Activated CD8-positive, alpha-beta memory T cell treated with anti-CD3 and anti-CD28 coated beads for 24 hours (primary cell): ENCODE results near the gene OR4F15.
"Not testable (repeated sequence)": the region's sequence is repeated elsewhere in the genome, so short reads cannot be mapped to it uniquely, and the experiment has no call there.

Source experiments
- DNase-seq: peaks from one replicate; pipeline ENCODE4 v3.0.0-alpha.2; 2020

OR4F15 gene

GRCh38 chr15:101811902-101812301 is at the start of gene OR4F15:
TSS of gene OR4F15 (plus strand) at chr15:101812202. CDS start at chr15:101818187, 5,985 bp downstream.
- DNase-seq, result no peak

GRCh38 chr15:101764669-101765339 is 47.2 kb upstream of the OR4F15 start:
- DNase-seq, result not testable (repeated sequence)

GRCh38 chr15:101765340-101765671 is 46.7 kb upstream of the OR4F15 start:
- not testable (repeated sequence) for DNase-seq

GRCh38 chr15:101765772-101766456 is 46.1 kb upstream of the OR4F15 start:
- DNase-seq, result no peak

GRCh38 chr15:101767083-101767640 is 44.8 kb upstream of the OR4F15 start:
- peak; percentile 54 for DNase-seq

GRCh38 chr15:101772921-101773320 is 39.1 kb upstream of the OR4F15 start:
- DNase-seq, result no peak

- peak; percentile 46 for DNase-seq
Observed at GRCh38 chr15:101773496-101774100, 38.4 kb upstream of the OR4F15 start.

GRCh38 chr15:101775136-101775535 is 36.9 kb upstream of the OR4F15 start:
- DNase-seq, result no peak

GRCh38 chr15:101778576-101778975 is 33.4 kb upstream of the OR4F15 start:
- not testable (repeated sequence) for DNase-seq

GRCh38 chr15:101780225-101780624 is 31.8 kb upstream of the OR4F15 start:
- not testable (repeated sequence) for DNase-seq

GRCh38 chr15:101781928-101782327 is 30.1 kb upstream of the OR4F15 start:
- no peak for DNase-seq

- DNase-seq, result no peak
Observed at GRCh38 chr15:101784644-101785043, 27.4 kb upstream of the OR4F15 start.

GRCh38 chr15:101786422-101786821 is 25.6 kb upstream of the OR4F15 start:
- DNase-seq, result not testable (repeated sequence)

- DNase-seq, result not testable (repeated sequence)
Observed at GRCh38 chr15:101788001-101788400, 24.0 kb upstream of the OR4F15 start.

GRCh38 chr15:101788503-101789269 is 23.3 kb upstream of the OR4F15 start:
- DNase-seq, result not testable (repeated sequence)

GRCh38 chr15:101790748-101791147 is 21.3 kb upstream of the OR4F15 start:
- DNase-seq, result not testable (repeated sequence)

GRCh38 chr15:101793981-101794380 is 18.0 kb upstream of the OR4F15 start:
- not testable (repeated sequence) for DNase-seq

GRCh38 chr15:101795455-101795854 is 16.5 kb upstream of the OR4F15 start:
- DNase-seq, result no peak

GRCh38 chr15:101799665-101800064 is 12.3 kb upstream of the OR4F15 start:
- DNase-seq, result no peak

GRCh38 chr15:101801048-101801447 is 11.0 kb upstream of the OR4F15 start:
- no peak for DNase-seq

- DNase-seq, result no peak
Observed at GRCh38 chr15:101803209-101803608, 8.8 kb upstream of the OR4F15 start, which contains the start of gene OR4F6. TSS of gene OR4F6 (plus strand) at chr15:101803509. CDS start at chr15:101805720, 2,211 bp downstream.

- no peak for DNase-seq
Observed at GRCh38 chr15:101803676-101804075, 8.3 kb upstream of the OR4F15 start.

GRCh38 chr15:101804375-101804774 is 7.6 kb upstream of the OR4F15 start:
- DNase-seq, result no peak
